ENCODE measurements around the gene PLOD2. TPM values are rescaled to one million over a fixed set of nuclear protein-coding genes. Genes with fewer than 3 reads are reported as not detected.

The PLOD2 gene
- total RNA-seq, 1 donor from 2014 or later = 29.2 TPM

- no peak for DNase-seq (ENCODE audit: low spot score)
- Histone ChIP-seq H3K79me2 (ENCODE audit: low read depth) (no peaks in the 10 kb centered on the region), H3K27ac (no peak overlapping the region), H3K36me3 (no peaks in the 10 kb centered on the region), H4K20me1 (ENCODE audit: low read depth) (no peaks in the 10 kb centered on the region), H3K4me2 (no peak overlapping the region), H3K9ac (no peak overlapping the region), H3K4me3 (no peak overlapping the region), H3K4me1 (no peaks in the 10 kb centered on the region), H3F3A (ENCODE audit: low read depth) (no peaks in the 10 kb centered on the region), H3K27me3 (no peaks in the 10 kb centered on the region), H2AFZ (replicated peaks) (no peak overlapping the region), H3K9me3 (ENCODE audit: low read depth) (no peaks in the 10 kb centered on the region)
- Mint-ChIP-seq H3K4me1 (no peaks in the 10 kb centered on the region), H3K27ac (no peak overlapping the region), H3K9me3 (no peaks in the 10 kb centered on the region), H3K4me3 (no peak overlapping the region), H3K27me3 (ENCODE audit: insufficient read depth, low read depth) (no peaks in the 10 kb centered on the region), H3K36me3 (peaks cover 4% of the 10 kb centered on the region)
- TF ChIP-seq EZH2phosphoT487 (IDR thresholded peaks at IDR 0.05) (no peak), CTCF (IDR thresholded peaks at IDR 0.05) (no peak), EZH2 (IDR thresholded peaks at IDR 0.05) (no peak)
Observed at GRCh38 chr3:146072061-146072460, 88.9 kb downstream of the PLOD2 start.

- no peak for TF ChIP-seq CTCF (IDR thresholded peaks at IDR 0.05)
- TF ChIP-seq EZH2phosphoT487 (IDR thresholded peaks at IDR 0.05) = no peak
- TF ChIP-seq EZH2 (IDR thresholded peaks at IDR 0.05) = no peak
- no peak overlapping the region for H3K27ac Mint-ChIP-seq
- H3K27ac ChIP-seq = no peak overlapping the region
- no peaks in the 10 kb centered on the region for H3K4me1 ChIP-seq
- H4K20me1 ChIP-seq (ENCODE audit: low read depth) = no peaks in the 10 kb centered on the region
- H3K4me3 Mint-ChIP-seq = no peak overlapping the region
- no peak overlapping the region for H3K4me3 ChIP-seq
- no peaks in the 10 kb centered on the region for H3K27me3 Mint-ChIP-seq (ENCODE audit: insufficient read depth, low read depth)
- DNase-seq (ENCODE audit: low spot score) = no peak
- H3K4me1 Mint-ChIP-seq = no peaks in the 10 kb centered on the region
- no peak overlapping the region for H3K4me2 ChIP-seq
- H3K36me3 ChIP-seq = no peaks in the 10 kb centered on the region
- no peaks in the 10 kb centered on the region for H3K9me3 ChIP-seq (ENCODE audit: low read depth)
- no peak overlapping the region for H3K9ac ChIP-seq
- H3F3A ChIP-seq (ENCODE audit: low read depth) = no peaks in the 10 kb centered on the region
- H3K9me3 Mint-ChIP-seq = no peaks in the 10 kb centered on the region
- no peaks in the 10 kb centered on the region for H3K27me3 ChIP-seq
- no peak overlapping the region for H2AFZ ChIP-seq (replicated peaks)
- no peaks in the 10 kb centered on the region for H3K79me2 ChIP-seq (ENCODE audit: low read depth)
- peaks cover 3% of the 10 kb centered on the region for H3K36me3 Mint-ChIP-seq
Observed at GRCh38 chr3:146071632-146072031, 89.4 kb downstream of the PLOD2 start.

- no peak overlapping the region for H3K4me3 Mint-ChIP-seq
- H3K27ac ChIP-seq = no peak overlapping the region
- no peaks in the 10 kb centered on the region for H3F3A ChIP-seq (ENCODE audit: low read depth)
- no peak overlapping the region for H3K4me3 ChIP-seq
- H3K4me2 ChIP-seq = no peak overlapping the region
- no peaks in the 10 kb centered on the region for H3K9me3 Mint-ChIP-seq
- no peaks in the 10 kb centered on the region for H4K20me1 ChIP-seq (ENCODE audit: low read depth)
- TF ChIP-seq EZH2 (IDR thresholded peaks at IDR 0.05) = no peak
- no peak for TF ChIP-seq EZH2phosphoT487 (IDR thresholded peaks at IDR 0.05)
- TF ChIP-seq CTCF (IDR thresholded peaks at IDR 0.05) = no peak
- no peaks in the 10 kb centered on the region for H3K4me1 ChIP-seq
- H3K9ac ChIP-seq = no peak overlapping the region
- no peaks in the 10 kb centered on the region for H3K9me3 ChIP-seq (ENCODE audit: low read depth)
- no peak overlapping the region for H3K27ac Mint-ChIP-seq
- no peaks in the 10 kb centered on the region for H3K4me1 Mint-ChIP-seq
- no peak for DNase-seq (ENCODE audit: low spot score)
- no peaks in the 10 kb centered on the region for H3K36me3 ChIP-seq
- H3K27me3 ChIP-seq = no peaks in the 10 kb centered on the region
- no peaks in the 10 kb centered on the region for H3K79me2 ChIP-seq (ENCODE audit: low read depth)
- H2AFZ ChIP-seq (replicated peaks) = no peak overlapping the region
- no peaks in the 10 kb centered on the region for H3K36me3 Mint-ChIP-seq
- no peaks in the 10 kb centered on the region for H3K27me3 Mint-ChIP-seq (ENCODE audit: insufficient read depth, low read depth)
Observed at GRCh38 chr3:146067048-146067447, 93.9 kb downstream of the PLOD2 start.
